ENCODE data around the gene CFAP46.

The CFAP46 gene

GRCh38 chr10:132945894-132946255 lies 3.5 kb upstream of the CFAP46 start:
- ChIA-PET CTCF (no interaction called here), POLR2A (no interaction called here)
- TF ChIP-seq SP1 (IDR thresholded peaks at IDR 0.05), result no peak
- no peak for TF ChIP-seq BHLHE40 (IDR thresholded peaks at IDR 0.05; ENCODE audit: borderline replicate concordance)
- TF ChIP-seq SUZ12 (IDR thresholded peaks at IDR 0.05), result no peak
- TF ChIP-seq CTBP1 (IDR thresholded peaks at IDR 0.05; ENCODE audit: borderline replicate concordance), result no peak
- no peak for TF ChIP-seq PKNOX1 (IDR thresholded peaks at IDR 0.05)
- no peak for TF ChIP-seq NFRKB (IDR thresholded peaks at IDR 0.05)
- TF ChIP-seq L3MBTL2 (conservative IDR thresholded peaks at IDR 0.05), result no peak
- no peak for TF ChIP-seq FOXM1 (IDR thresholded peaks at IDR 0.05; ENCODE audit: borderline replicate concordance)
- TF ChIP-seq ARNT (IDR thresholded peaks at IDR 0.05), result no peak
- no peak for TF ChIP-seq LEF1 (IDR thresholded peaks at IDR 0.05; ENCODE audit: borderline replicate concordance)
- TF ChIP-seq ZNF384 (IDR thresholded peaks at IDR 0.05), result no peak
- TF ChIP-seq HDGF (IDR thresholded peaks at IDR 0.05; ENCODE audit: borderline replicate concordance), result no peak
- no peak for TF ChIP-seq FOXK2 (IDR thresholded peaks at IDR 0.05)
- no peak for TF ChIP-seq FOXA1 (IDR thresholded peaks at IDR 0.05)
- TF ChIP-seq ELF4 (IDR thresholded peaks at IDR 0.05), result no peak

DNA sequence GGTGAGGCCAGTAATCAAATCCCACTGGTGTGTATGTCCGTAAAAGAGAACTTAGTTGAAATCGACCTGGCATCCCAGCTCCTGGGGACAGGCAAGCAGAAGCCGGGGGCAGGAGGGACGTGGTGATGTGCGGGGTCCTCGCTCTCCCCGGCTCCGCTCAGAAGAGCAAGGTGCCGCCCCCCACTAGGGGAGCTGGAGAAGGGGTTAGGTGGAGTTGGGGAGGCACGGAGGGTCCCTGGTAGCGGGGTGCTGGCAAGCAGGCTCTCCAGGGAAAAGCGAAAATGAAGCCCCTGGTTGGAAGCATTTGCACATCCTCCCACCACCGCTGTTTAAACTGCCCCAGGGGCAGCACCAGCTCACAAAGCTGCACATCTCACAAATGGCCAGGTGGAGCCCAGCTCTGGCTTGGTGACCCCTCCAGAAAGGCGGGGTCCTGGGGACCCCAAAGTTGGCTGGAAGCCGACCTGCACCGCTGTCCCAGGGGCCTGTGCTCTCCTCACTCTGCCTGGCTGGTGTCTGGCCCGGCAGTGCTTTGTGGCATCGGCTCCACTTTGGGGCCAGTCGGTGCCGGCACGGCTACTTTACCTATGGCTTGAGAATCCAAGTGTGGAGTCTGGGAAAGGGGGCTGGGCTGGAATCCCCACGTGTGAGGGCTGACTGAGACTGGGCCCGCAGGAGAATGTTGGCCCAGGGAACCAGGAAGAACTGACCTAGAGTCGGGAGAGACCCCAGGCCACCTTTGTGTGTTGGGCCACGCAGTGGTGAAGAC lies 2.9 kb upstream of the CFAP46 start:
- TF ChIP-seq FOXK2 (IDR thresholded peaks at IDR 0.05), result no peak
- no peak for TF ChIP-seq ZNF384 (IDR thresholded peaks at IDR 0.05)
- TF ChIP-seq CTBP1 (IDR thresholded peaks at IDR 0.05; ENCODE audit: borderline replicate concordance), result no peak
- TF ChIP-seq SP1 (IDR thresholded peaks at IDR 0.05), result no peak
- no peak for TF ChIP-seq L3MBTL2 (conservative IDR thresholded peaks at IDR 0.05)
- TF ChIP-seq FOXA1 (IDR thresholded peaks at IDR 0.05), result no peak
- no peak for TF ChIP-seq NFRKB (IDR thresholded peaks at IDR 0.05)
- TF ChIP-seq BHLHE40 (IDR thresholded peaks at IDR 0.05; ENCODE audit: borderline replicate concordance), result no peak
- TF ChIP-seq LEF1 (IDR thresholded peaks at IDR 0.05; ENCODE audit: borderline replicate concordance), result no peak
- no peak for TF ChIP-seq ELF4 (IDR thresholded peaks at IDR 0.05)
- no peak for TF ChIP-seq HDGF (IDR thresholded peaks at IDR 0.05; ENCODE audit: borderline replicate concordance)
- ChIA-PET CTCF (no interaction called here), POLR2A (no interaction called here)
- DNase-seq (ENCODE audit: extremely low spot score), result no peak

More at GRCh38 chr10:132945894-132946255, 3.5 kb upstream of the CFAP46 start:
- no peak for DNase-seq (ENCODE audit: extremely low spot score)

- ChIA-PET POLR2A (no interaction called here), CTCF (no interaction called here)
- TF ChIP-seq ELF4 (IDR thresholded peaks at IDR 0.05) (no peak), ZNF384 (IDR thresholded peaks at IDR 0.05) (no peak)
- DNase-seq (ENCODE audit: extremely low spot score), result no peak
Measured at GRCh38 chr10:132944510-132944909, 2.1 kb upstream of the CFAP46 start.

- no peak for DNase-seq (ENCODE audit: extremely low spot score)
- ChIA-PET CTCF (no interaction called here), POLR2A (no interaction called here)
- no peak for TF ChIP-seq SUZ12 (IDR thresholded peaks at IDR 0.05)
- TF ChIP-seq SP1 (IDR thresholded peaks at IDR 0.05), result no peak
- no peak for TF ChIP-seq ELF4 (IDR thresholded peaks at IDR 0.05)
- TF ChIP-seq ZNF384 (IDR thresholded peaks at IDR 0.05), result no peak
- TF ChIP-seq HDGF (IDR thresholded peaks at IDR 0.05; ENCODE audit: borderline replicate concordance), result no peak
- no peak for TF ChIP-seq L3MBTL2 (conservative IDR thresholded peaks at IDR 0.05)
- TF ChIP-seq FOXM1 (IDR thresholded peaks at IDR 0.05; ENCODE audit: borderline replicate concordance), result no peak
- no peak for TF ChIP-seq LEF1 (IDR thresholded peaks at IDR 0.05; ENCODE audit: borderline replicate concordance)
Measured at GRCh38 chr10:132943791-132944404, 1.5 kb upstream of the CFAP46 start.

DNA sequence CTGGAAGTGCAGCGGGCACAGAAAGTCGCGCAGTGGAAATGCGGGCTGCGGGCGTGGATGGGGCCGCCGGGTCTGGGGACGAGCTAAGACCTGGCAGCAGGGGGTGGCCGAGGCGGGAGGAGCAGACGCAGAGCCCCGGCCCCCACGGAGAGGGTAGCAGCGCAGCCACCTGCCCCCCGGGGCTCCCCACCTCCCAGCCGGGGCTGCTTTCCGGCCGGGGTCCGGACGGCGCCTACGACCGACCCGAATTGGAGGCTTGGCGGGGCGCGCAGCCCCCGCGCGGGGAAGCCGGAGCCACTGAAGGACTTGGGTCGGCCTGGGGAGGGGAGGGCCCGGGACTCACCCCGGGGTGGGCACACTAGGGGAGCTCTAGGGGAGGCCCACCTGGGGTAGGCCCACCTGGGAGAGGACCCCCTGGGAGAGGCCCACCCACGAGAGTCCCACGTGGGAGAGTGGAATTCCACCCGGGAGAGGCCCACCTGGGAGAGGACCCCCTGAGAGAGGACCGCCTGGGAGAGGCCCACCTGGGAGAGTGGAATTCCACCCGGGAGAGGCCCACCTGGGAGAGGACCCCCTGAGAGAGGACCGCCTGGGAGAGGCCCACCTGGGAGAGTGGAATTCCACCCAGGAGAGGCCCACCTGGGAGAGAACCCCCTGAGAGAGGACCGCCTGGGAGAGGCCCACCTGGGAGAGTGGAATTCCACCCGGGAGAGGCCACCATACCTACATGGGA lies 854 bp upstream of the CFAP46 start:
- no peak for DNase-seq (ENCODE audit: extremely low spot score)
- ChIA-PET POLR2A (no interaction called here), CTCF (no interaction called here)
- TF ChIP-seq ZNF384 (IDR thresholded peaks at IDR 0.05) (no peak), ARNT (IDR thresholded peaks at IDR 0.05) (no peak)

DNA sequence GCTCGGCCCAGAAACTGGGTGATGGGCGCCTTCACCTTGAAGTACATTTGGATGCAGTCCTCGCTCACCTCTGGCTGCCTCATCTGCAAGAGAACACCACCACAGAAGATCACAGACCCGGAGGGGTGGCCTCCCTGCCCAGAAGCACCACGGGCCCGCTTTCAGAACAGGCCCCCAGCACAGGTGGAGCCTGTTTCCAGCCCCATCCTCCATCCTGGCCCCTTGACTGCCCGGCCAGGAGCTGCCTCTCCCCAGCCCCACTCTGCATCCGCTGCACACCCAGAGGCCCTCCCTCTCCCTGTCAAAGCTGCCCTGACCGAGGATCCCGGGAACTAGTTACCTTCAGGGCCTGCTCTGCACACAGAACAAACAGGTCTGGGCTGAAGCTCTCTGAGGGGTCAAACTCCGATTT lies 724 bp downstream of the CFAP46 start:
- TF ChIP-seq FOXA1 (IDR thresholded peaks at IDR 0.05), result no peak
- no peak for TF ChIP-seq ZNF384 (IDR thresholded peaks at IDR 0.05)
- TF ChIP-seq TARDBP (IDR thresholded peaks at IDR 0.05), result no peak
- no peak for TF ChIP-seq SUZ12 (IDR thresholded peaks at IDR 0.05)
- TF ChIP-seq PKNOX1 (IDR thresholded peaks at IDR 0.05), result no peak
- no peak for TF ChIP-seq FOXM1 (IDR thresholded peaks at IDR 0.05; ENCODE audit: borderline replicate concordance)
- TF ChIP-seq ARNT (IDR thresholded peaks at IDR 0.05), result no peak
- TF ChIP-seq FOXK2 (IDR thresholded peaks at IDR 0.05), result no peak
- no peak for TF ChIP-seq HDGF (IDR thresholded peaks at IDR 0.05; ENCODE audit: borderline replicate concordance)
- TF ChIP-seq BHLHE40 (IDR thresholded peaks at IDR 0.05; ENCODE audit: borderline replicate concordance), result no peak
- no peak for TF ChIP-seq L3MBTL2 (conservative IDR thresholded peaks at IDR 0.05)
- TF ChIP-seq LEF1 (IDR thresholded peaks at IDR 0.05; ENCODE audit: borderline replicate concordance), result no peak
- no peak for TF ChIP-seq ELF4 (IDR thresholded peaks at IDR 0.05)
- TF ChIP-seq NFRKB (IDR thresholded peaks at IDR 0.05), result no peak
- TF ChIP-seq SP1 (IDR thresholded peaks at IDR 0.05), result no peak
- TF ChIP-seq CTBP1 (IDR thresholded peaks at IDR 0.05; ENCODE audit: borderline replicate concordance), result no peak
- no peak for DNase-seq (ENCODE audit: extremely low spot score)
- POLR2A ChIA-PET, result no interaction called here
- CTCF ChIA-PET, result no interaction called here
